BE2C (cell line): Measurements from ENCODE around the gene BHLHA15.

Source experiments
- DNase-seq: peaks from one replicate; pipeline ENCODE4 v3.0.0-alpha.2; 2020
- H3K27me3 ChIP-seq: fragments of 250-450 bp; sonication (Bioruptor Pico); 2 replicates; pipeline ENCODE4 v1.5.1; 2020; ENCODE audit warnings: mild to moderate bottlenecking
- H3K36me3 ChIP-seq: fragments of 250-450 bp; sonication (Bioruptor Pico); 2 replicates; pipeline ENCODE4 v1.5.1; 2020; ENCODE audit warnings: mild to moderate bottlenecking
- H3K4me1 ChIP-seq: fragments of 250-450 bp; sonication (Bioruptor Pico); 2 replicates; pipeline ENCODE4 v1.5.1; 2020
- H3K4me3 ChIP-seq: 2 replicates; pipeline ENCODE4 v1.5.1; 2011; ENCODE audit warnings: low read depth, low read length
- H3K9me3 ChIP-seq: fragments of 250-450 bp; sonication (Bioruptor Pico); 2 replicates; pipeline ENCODE4 v1.5.1; 2020
- TF ChIP-seq, protein P1 (sequence below): IDR thresholded peaks from 2 replicates; pipeline ENCODE4 v1.5.1; 2012; ENCODE audit warnings: mild to moderate bottlenecking, low read depth, low read length

Gene BHLHA15

GRCh38 chr7:98231493-98232262 lies 20.4 kb downstream of the BHLHA15 start:
- H3K9me3 ChIP-seq = no peaks in the 10 kb centered on the region
- no peaks in the 10 kb centered on the region for H3K27me3 ChIP-seq
- no peak for DNase-seq
- H3K4me3 ChIP-seq = no peak overlapping the region
- no peaks in the 10 kb centered on the region for H3K4me1 ChIP-seq
- H3K36me3 ChIP-seq = no peaks in the 10 kb centered on the region
- TF ChIP-seq, protein P1, sequence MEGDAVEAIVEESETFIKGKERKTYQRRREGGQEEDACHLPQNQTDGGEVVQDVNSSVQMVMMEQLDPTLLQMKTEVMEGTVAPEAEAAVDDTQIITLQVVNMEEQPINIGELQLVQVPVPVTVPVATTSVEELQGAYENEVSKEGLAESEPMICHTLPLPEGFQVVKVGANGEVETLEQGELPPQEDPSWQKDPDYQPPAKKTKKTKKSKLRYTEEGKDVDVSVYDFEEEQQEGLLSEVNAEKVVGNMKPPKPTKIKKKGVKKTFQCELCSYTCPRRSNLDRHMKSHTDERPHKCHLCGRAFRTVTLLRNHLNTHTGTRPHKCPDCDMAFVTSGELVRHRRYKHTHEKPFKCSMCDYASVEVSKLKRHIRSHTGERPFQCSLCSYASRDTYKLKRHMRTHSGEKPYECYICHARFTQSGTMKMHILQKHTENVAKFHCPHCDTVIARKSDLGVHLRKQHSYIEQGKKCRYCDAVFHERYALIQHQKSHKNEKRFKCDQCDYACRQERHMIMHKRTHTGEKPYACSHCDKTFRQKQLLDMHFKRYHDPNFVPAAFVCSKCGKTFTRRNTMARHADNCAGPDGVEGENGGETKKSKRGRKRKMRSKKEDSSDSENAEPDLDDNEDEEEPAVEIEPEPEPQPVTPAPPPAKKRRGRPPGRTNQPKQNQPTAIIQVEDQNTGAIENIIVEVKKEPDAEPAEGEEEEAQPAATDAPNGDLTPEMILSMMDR = no peak

DNA sequence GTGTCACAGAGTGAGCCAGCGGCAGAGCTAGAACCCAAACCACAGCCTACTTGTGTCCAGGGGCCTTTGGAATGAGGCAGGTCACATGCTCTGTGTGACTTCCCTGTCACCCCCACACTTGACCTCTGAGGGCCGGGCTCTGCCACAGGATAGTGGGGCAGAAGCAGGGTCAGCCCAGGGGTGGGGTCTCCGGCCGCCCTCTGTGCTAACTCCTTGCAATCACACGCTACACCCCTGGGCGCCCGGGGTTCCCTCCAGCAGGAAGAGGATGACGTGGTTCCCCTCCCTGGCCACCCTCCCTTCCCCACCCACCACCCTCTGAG lies 21.0 kb downstream of the BHLHA15 start:
- H3K4me1 ChIP-seq = no peaks in the 10 kb centered on the region
- H3K9me3 ChIP-seq = no peaks in the 10 kb centered on the region
- no peak for DNase-seq
- no peaks in the 10 kb centered on the region for H3K36me3 ChIP-seq
- TF ChIP-seq, protein P1 = no peak
- no peaks in the 10 kb centered on the region for H3K27me3 ChIP-seq
- no peak overlapping the region for H3K4me3 ChIP-seq

DNA sequence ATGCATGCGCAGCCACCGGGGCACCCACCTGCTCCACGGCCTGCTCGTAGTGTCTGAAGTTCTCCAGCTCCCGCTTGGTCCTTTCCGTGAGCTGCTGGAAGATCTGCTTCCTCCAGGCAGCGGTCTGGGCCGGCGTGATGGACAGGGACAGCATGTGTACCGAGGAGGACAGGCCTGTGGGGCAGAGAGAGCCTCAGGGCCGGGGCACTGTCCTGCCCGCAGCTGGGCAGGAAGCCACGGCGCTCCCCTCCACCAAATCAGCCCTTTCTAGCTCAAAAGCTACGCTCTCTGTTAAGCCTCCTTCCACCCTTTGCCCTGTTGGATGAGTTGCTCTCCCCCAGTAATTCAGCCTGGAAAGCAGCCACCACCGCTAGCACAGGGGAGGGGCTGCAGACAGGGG lies 21.6 kb downstream of the BHLHA15 start:
- H3K9me3 ChIP-seq = no peaks in the 10 kb centered on the region
- no peaks in the 10 kb centered on the region for H3K4me1 ChIP-seq
- no peak overlapping the region for H3K4me3 ChIP-seq
- H3K27me3 ChIP-seq = no peaks in the 10 kb centered on the region
- H3K36me3 ChIP-seq = no peaks in the 10 kb centered on the region
- TF ChIP-seq, protein P1 = no peak
- DNase-seq = no peak

DNA sequence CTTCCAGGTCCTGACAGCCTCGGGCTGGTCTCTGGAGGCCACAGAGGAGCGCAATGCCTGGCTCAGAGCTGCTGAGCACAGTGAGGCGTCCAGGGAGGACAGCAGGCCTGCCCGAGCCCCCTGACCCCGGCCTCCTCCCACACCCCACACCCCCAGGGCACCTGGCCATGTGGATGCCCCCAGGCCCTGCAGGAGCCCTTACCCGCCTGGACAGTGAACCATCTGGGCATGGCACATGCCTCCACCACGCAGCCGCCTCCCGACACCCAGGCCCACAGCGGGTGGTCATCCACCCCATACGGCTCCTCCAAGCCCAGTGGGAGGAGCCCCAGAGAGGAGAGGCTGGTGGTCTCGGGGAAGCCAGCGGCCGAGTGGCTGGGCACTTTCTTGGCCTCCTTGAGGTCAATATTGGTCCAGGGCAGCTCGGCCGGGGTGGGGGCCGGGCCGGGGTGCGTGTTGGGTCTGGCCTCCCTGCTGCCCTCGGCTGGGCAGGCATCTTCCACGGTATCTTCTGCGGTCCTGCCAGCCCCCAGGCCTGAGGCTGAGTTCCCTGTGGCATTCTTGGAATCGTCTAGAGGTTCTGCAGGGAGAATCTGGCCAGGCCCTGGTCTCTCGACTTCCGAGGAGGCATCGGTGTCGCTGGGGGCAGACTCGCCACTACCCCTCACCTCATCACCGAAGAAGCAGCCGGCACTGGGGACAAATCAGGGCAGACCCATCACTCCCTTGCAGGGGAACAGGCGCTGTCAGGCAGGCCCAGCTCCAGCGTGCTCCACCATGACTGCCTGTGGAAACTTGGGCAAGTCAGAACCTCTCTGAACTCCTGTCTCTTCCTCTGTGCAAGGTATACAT lies 22.2 kb downstream of the BHLHA15 start:
- no peak for DNase-seq
- Histone ChIP-seq H3K4me3 (no peak overlapping the region), H3K9me3 (no peaks in the 10 kb centered on the region), H3K36me3 (no peaks in the 10 kb centered on the region; the same call in 1 of the 2 replicates), H3K27me3 (no peaks in the 10 kb centered on the region), H3K4me1 (no peaks in the 10 kb centered on the region)
- TF ChIP-seq, protein P1 = no peak

GRCh38 chr7:98234429-98235147 lies 23.3 kb downstream of the BHLHA15 start:
- Histone ChIP-seq H3K36me3 (no peaks in the 10 kb centered on the region; the same call in 1 of the 2 replicates), H3K4me1 (no peaks in the 10 kb centered on the region), H3K4me3 (no peak overlapping the region), H3K9me3 (no peaks in the 10 kb centered on the region), H3K27me3 (no peaks in the 10 kb centered on the region)
- DNase-seq = no peak
- TF ChIP-seq, protein P1 = no peak
